ENCODE results near the gene VEGFA.
A peak's percentile ranks its signal among the peaks of the same experiment; 100 is the strongest.

VEGFA gene

DNA sequence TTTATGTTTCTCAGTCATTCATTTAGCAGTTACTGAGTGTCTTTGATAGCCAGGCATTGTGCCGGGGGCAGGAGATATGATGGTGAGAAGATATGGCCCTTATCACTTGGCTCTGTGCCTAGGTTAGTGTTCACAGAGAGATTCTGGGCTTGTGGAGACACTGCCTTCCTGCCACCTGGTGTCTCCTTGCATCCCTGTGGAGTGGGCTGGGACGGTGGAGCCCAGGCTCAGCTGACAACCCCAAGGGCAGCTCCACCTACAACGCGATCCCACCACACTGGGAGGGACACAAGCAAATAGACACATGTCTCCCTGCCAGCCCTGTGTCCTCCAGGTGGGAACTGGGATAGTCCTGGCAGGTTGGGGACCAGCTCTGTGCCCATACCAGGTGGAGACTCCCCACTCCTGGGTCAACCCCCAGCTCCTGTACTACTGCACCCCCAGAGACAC lies 30.3 kb upstream of the VEGFA start:
- DNase-seq: no peak

DNA sequence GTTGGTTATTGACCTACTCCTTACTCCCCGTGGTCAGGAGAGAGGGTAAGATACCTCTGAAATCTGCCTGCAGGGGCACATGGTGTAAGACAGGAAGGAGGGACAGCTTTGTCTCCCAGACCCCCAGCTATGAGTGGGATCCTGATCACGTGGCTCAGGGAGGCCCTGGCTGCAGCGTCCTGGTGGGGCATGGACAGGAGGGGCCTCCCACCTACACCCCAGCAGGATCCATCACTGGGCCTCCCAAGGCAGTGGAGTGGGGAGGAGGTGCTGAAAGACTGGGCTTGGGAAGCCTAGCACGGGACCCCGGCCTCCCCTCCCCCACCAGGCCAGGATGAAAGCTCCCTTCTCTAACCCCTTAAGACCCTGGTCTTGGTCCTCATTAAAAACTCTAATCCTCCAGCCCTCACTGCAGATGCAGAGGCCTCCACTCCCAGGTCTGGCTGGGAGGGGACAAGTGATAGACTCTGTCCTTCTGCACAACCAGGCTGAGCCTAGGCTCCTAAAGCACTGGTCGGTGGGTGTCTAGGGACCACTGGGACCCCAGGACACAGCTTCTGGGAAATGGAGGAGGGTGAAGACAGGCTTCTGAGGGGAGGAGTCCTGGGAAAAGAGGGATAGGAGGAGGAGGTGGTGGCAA lies 29.6 kb upstream of the VEGFA start:
- DNase-seq: peak; percentile 88

DNA sequence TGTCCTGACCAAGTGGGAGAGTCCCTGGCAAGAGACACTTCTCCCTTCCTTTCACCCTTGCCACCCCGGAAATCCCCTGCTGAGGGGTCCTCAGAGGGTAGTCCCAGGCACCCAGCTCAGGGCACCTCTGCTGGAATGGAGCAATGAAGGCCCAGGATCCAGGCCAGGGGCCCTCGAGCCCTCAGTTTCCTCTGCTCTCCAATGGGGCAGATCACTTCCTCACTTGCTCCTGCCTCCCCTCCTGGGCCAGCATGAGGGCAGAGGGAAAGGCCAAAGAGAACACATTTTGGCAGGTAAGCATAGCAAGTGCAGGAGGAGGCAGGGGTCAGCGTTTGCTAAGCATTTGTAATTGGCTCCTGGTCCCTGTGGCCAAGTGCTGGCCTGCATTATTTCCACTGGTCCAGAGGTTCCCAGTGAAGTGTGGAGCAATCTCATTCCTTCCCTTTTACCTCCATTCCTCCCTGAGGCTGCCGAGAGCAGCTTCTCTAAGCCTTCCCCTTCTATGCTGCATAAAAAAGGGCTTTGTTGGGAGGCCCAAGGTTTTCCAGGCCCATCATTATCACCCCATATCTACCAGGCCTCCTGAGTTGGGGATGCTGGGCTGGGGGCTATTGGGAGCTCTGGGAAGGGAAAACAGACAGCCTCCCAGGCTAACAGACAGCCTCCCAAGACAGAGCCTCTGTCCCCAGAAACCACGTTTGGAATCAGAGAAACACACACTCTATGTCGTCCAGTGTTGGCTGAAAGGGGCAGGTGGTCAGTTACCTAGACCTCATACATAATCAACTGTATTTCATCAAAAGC lies 28.8 kb upstream of the VEGFA start:
- DNase-seq: no peak

DNA sequence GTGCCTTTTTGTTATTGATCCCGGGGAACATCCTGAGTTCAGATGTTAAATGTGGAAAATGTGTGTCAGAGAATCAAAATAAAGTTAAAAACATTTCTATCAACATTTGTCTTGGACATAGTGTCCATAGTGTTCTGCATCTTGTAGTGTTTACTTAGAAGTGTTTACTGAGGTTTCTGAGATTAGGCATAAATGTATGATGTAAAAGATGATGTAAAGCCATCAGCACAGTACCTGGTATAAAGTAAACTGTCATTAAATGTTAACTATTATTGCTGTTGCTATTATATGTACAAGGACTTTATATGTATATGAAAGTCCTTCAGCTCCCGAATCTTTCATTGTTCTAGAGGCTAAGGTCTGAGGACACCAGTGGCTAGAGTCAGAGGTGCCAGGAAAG lies 28.2 kb upstream of the VEGFA start:
- no peak for DNase-seq

DNA sequence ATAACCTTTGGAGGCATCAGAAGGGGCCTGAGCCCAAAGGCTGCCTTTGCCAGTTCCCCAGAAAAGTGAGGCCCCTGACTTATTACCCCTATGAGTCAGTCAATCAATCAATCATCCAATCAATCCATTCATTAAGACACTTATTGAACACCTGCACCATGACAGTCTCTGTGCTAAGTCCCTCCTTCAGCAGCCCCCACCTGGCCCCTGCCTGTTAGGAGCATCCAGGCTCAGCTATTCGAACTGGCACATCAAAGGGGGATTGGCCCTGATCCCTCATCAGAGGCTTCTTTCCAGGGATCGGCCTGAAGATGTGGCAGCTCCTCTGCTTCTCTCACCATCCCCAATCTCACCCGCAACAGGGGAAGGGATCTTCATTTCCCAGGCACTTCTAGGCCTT lies 27.7 kb upstream of the VEGFA start:
- DNase-seq: peak; percentile 29

DNA sequence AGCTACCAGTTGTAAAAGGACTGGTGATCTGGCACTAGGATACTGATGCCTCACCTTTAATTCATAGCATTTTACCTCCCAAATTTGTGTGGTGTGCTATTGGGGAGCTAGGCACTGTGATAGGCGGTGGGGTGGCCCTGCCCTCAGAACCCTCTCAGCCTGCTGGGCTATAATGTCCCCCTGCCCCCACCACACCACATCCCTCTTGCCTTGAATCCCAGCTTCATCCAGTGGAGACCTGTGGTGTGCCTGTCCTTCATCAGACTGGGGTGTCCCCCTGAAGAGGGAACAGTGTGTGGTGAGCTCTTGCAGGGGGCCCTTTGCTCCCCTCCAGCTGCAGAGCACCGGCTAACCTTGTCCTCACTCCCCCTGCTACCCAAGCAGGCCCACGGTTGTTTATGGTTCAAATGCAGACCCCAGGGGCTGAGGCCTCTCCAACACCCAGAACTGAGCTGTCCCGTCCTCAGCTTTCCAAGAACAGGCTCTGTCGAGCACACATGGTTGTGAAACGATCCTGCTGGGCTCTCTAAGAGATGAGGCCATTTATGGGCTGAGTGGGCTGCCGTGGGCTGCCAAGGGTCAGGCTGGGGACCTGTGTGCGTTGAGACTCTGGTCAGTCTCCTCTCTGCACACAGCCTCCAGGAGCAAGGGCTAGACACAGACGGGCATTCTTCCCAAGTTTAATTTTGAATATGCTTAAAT lies 26.9 kb upstream of the VEGFA start:
- DNase-seq: no peak

DNA sequence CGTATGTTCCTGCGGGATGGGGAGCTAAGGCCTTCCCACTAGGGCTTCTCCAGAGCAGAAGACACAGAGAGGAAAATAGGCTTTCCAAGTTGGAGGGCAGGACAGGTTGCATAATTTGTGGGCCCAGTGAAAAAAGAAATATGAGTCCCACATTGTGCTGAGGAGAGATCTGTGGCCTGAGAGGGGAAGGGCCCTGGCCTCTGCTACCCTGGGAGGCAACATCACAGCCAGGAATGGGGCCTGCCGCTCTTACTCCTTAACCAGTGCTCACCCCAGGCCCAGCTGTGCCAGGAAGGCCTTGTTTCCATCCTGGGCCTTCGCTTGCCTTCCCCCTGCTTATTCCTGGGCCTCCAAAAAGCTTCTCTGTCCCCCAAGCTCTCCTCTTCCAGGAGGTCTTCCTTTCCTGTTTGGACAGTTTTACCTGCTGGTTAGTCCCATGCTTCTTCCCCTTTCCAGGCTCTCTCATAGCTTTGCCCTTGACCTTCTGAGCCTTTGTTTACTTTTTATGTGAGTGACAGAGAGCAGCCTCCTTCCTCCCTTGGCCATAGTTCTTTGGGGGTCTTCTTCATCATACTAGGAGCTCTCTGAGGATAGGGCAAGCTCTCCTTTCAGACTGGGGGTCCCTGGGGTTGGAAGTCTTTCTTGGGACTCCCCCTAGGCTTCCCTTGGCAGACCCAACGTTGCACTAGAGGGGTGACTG lies 26.2 kb upstream of the VEGFA start:
- DNase-seq: no peak

DNA sequence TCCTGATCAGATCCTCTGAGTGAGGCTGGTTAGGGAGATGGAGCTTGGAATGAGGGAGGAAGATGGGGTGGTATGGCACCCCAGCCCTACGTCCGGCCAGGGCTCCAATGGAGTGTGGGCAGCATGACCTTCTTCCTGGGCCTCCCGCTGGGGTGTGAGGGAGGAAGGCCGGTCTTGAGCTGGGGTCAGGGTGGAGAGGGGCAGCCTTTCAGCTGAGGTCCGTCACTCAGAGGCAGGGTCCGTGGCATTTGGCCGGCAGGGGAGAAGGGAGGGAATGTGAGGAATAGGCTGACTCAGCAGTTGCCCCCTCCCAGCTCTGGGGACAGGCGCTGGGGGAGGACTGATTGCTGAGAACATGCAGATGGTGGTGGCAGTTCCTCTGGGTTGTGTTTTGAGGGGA lies 25.5 kb upstream of the VEGFA start:
- no peak for DNase-seq

DNA sequence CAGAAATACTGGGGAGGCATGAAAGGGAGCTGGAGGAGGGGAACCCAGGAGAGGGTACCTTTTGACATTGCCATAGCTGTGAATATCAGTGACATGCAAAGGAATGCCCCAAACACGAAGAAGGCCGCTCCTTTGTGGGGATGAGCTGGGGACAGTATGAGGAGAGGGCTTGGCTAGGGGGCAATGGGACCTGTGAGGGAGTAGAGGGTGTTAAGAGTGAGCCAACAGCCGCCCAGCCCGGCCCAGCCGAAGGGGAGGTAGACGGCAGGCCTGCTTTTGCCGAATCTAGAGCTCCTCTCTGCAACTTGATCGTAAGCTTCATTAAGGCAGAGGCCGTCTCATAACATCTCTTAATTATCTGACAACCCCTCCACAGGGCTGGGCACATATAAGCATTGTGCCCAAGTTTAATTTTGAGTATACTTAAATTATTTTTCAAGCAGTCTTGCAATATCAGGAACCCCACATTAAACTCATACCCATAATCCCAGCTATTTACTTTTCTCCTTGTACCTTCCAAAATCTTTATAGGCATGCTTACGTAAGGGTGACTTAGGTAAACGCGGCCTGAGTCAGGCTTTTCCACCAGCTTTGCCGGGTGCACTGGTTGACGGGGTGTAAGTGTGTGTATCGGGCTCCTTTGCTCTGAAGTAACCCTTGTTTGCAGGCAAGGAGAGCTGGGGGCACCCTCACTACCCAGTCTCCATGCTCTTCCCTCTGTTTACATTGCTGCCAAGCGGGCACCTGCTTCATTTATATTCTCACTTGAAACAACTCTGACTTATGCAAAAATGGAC lies 24.9 kb upstream of the VEGFA start:
- no peak for DNase-seq

DNA sequence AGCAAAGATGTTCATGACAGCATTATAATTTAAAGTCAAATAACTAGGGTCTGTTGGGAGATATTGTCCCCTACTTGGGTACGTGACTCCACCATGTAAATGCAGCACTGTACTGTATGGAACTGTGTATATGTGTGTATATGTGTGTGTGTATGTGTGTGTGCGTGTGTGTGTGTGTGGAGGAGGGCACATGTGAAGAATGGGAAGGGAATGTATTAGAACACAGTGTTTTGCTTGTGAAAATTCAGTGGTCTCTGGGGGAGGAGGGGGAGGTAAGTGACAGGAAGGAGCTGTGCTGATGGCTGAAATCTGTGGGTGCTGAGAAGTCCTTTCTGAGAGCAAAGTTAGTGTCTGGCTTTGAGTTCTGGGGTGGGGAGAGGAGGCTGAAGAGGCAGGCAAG lies 23.9 kb upstream of the VEGFA start:
- no peak for DNase-seq

DNA sequence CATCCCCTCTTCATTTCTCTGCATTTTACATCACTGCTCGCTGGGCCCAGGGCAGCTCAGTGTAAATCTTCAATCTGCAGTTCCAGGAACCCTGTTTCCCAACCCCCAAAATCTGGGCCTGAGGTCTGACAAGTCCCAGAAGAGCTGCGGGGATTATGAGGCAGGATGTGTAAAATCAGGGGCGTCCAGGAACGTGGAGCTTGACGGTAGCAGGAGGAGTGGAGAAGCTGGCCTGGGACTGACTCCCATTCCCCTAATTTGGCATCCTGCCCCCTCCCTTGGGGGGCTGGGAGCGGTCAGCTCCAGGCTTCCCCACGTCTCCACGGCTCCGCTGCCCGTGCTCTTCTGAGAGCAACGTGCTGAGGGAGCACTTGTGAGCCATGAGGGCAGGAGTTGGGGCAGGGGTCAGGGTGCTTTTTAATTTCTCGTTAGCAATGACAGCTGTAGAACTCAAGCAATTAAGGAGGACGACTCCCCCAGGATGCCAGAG lies 23.4 kb upstream of the VEGFA start:
- no peak for DNase-seq

DNA sequence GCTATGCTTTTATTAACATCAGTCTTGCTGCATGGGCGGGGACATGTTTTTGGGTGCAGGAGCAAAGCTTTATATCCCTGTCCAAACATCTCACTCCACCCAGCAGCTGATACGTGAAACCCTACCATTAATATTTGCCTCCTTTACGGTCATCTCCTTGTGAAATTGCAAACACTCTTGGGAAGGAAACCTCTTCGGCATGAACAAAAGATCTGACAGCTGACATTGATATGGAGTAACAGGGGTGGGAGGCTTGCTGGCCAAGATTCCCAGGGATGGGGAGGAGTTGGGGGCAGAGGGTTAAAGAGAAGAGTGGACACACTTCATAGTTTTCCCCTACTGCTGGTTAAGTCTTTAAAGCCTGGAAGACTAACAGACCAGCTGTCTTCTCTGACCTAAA lies 22.2 kb upstream of the VEGFA start:
- DNase-seq: no peak

DNA sequence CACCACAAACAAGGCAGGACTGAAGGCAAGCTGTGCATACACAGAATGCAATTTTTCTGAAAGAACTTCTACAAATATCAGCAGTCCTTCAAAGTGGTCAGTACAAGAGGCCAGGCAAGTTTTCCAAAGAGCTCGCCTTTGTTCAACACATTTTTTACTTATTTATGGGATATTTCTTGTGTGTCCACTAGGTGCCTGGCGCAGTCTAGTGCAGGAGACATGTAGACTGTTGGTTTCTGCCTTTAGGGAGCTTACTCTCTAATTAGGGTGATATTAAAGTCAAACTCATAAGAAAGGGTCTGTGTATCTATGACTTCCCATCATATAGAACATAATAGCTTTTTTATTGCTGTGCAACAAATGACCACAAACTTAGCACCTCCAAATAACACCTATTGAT lies 21.2 kb upstream of the VEGFA start:
- no peak for DNase-seq

DNA sequence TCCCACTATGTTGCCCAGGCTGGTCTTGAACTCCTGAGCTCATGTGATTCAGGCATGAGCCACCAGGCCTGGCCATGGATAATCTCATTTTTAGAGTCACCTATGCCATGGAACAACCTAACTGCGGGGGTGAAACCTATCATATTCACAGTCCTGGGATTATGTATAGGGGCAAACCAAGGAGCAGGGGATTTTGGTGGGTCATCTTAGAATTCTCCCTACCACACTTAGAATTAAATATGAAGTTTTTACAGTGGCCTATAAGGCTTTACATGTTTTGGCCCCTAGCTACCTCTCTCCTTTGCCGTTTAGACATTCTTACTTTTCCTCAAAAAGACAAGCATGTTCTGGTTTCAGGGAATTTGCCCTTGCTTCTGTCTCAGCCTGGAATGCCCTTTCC lies 20.6 kb upstream of the VEGFA start:
- no peak for DNase-seq

DNA sequence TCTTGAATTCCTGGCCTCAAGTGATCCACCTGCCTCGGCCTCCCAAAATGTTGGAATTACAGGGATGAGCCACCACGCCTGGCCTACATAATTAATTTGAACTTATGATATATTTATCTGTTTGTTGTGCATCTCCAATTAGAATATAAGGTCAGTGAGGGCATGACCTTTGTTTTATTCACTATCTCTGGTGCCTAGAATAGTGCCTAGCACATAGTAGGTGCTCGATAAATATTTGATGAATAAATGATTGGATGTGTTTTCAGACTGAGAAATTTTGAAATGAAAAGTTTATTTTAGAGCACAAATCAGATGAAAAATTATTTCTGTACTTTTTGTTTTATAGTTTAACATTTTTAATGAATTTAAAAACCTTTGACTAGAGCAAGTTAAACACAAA lies 19.4 kb upstream of the VEGFA start:
- DNase-seq: no peak

DNA sequence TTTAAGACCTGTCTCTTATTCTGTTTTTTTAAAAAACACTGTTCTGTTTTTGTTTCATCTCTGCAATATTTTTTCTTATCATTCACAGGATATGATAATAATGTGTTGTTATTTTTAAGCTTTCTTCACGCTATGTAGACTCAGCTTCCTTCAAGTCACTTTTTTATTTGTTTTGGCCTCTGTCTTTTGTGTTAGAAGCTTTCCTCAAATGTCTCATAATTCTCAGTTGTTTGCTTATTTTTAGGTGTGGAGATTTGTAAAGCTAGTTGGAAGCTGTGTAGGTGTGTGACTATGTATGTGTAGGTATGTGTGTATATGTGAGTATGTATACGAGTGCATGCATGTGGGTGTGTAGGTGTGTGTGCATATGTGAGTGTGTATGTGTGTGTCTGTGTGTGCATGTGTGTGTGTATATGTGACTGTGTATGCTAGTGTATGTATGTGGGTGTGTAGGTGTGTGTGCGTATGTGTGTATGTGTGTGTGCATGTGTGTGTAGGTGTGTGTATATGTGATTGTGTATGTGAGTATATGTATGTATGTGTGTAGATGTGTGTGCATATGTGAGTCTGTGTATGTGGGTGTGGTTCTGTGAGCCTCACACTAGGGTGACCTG lies 16.3 kb upstream of the VEGFA start:
- DNase-seq: no peak

DNA sequence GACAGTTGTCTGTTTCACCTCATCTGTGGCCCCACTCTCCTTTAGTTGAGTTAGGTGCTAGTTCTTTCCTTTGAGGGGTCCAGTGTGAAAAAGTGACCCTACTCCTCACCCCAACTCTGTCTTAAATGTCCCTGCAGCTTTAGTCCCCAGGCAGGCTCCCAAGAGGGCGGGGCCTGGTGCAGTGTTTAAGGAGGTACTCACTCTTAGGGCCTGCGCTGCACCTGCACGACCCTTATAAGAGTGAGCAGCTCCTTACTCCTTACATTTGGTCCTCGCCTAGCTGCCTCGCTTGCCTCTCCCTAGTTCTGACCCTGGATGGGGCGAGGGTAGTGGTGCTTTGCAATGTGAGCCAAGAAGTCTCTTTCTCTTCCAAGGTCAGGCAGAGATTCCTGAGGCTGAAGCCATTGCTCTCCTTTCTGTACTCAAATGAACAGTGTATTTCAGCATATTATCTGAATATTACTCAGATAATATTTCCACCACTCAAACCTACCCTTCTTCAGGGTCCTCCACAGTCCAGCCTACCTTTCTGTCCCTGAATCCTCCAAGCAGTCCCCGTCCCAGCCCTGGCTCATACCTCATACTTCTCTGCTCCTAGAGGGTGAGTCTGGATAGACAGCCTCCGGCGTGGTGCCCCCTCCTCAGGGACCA lies 11.9 kb upstream of the VEGFA start:
- no peak for DNase-seq

DNA sequence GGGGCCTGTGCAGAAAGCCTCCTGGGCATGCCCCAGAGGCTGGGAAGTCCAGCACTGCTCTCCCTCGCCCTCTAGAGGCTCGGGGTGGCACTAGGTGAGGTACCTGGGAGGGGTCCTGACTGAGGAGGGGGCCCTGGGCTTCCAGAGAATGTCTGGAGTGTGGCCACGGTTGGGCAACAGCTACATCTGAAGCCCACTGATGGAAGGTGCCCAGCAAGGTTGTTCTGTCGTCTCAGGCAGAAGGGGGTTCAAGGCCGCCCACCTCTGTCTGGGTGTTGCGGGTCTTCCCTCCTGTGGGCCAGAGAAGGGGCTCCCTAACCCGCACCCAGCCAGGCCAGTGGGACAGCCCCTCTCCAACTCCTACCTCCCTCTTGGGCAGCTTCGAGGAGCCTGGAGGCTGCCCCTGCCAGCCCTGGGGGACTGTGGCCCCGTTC lies 11.4 kb upstream of the VEGFA start:
- DNase-seq: peak; percentile 81

DNA sequence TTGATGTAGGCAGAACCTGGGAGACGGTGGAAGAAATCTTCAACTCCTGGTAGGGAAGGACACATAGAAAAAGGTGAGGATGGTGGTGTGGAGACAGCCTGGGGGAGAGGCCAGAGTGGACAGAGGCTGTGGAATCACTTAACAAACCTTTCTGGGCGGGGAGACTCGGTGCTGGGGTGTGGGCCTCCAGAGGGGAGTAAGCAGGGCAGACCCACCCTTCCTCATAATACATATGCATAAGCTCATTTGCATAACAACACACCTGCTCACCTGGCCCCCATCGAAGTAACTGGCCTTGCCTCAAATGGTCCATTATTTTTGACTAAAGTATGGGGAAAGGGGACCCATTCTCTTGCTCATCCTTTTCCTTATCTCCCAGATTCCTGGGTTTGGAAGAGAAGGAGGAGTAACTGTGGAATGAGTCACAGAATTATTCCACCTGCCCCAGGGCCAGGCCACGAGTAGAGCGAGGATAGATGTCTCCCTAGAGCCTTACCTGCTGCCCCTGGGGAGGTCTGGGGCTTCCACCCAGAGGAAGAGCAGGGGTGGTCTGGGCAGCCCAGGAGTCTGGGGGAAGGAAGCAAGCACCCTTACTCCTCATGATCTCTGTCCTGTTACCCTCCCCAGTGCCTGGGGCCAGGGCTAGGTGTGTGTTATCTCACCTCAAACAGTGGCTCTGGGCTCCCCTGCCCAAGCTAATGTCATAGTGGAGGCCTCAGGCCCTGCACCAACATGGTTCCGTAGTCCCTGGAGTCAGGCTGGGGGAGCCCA lies 10.7 kb upstream of the VEGFA start:
- no peak for DNase-seq

DNA sequence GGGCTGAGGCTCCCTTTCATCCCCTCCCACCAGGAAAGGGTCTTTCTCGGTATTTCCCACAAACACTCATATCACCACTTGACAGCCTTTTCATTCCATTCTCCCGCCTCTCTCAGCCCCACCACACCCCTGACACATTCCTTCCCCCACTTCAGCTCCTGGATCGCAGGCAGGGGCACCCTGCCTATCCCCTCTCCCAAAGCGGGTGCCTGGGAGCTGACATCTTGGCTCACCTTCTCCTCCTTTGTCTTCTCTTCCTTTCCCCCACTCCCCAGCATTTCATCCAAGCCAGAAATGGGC lies 10.2 kb upstream of the VEGFA start:
- no peak for DNase-seq
